Stimulated activated CD8-positive, alpha-beta memory T cell treated with anti-CD3 and anti-CD28 coated beads, Interleukin-2, amount 100 ng/mL, for 48 hours (primary cell): ENCODE results near the gene CTSA.
"Not testable (repeated sequence)": the region's sequence is repeated elsewhere in the genome, so short reads cannot be mapped to it uniquely, and the experiment has no call there.

Experiments
- DNase-seq, 2 donors: peaks; one replicate each; pipeline ENCODE4 v3.0.0-alpha.2; 2020; ENCODE audit warnings: low read depth in 2 of 2

Gene CTSA

GRCh38 chr20:45896641-45897161, 5.6 kb downstream of the CTSA start:
- no peak for DNase-seq

GRCh38 chr20:45897289-45897688, 6.2 kb downstream of the CTSA start:
- no peak for DNase-seq

GRCh38 chr20:45897692-45898091, 6.6 kb downstream of the CTSA start:
- no peak for DNase-seq

- no peak for DNase-seq
Measured at GRCh38 chr20:45898285-45898684, 7.2 kb downstream of the CTSA start.

GRCh38 chr20:45899046-45899835, 8.1 kb downstream of the CTSA start:
- DNase-seq = no peak

- not testable (repeated sequence) for DNase-seq
Measured at GRCh38 chr20:45901332-45901731, 10.2 kb downstream of the CTSA start.

GRCh38 chr20:45902199-45902701, 11.1 kb downstream of the CTSA start:
- DNase-seq = no peak

- no peak for DNase-seq
Measured at GRCh38 chr20:45904583-45905504, 13.7 kb downstream of the CTSA start.

GRCh38 chr20:45905505-45906079, 14.5 kb downstream of the CTSA start:
- no peak for DNase-seq

- DNase-seq = no peak
Measured at GRCh38 chr20:45907219-45907948, 16.2 kb downstream of the CTSA start.

GRCh38 chr20:45908084-45908483, 16.9 kb downstream of the CTSA start:
- DNase-seq = no peak

GRCh38 chr20:45909336-45909808, 18.2 kb downstream of the CTSA start:
- DNase-seq = no peak

- no peak for DNase-seq
Measured at GRCh38 chr20:45909817-45910669, 18.9 kb downstream of the CTSA start.

- peak; percentile 94 to 99 for DNase-seq
Measured at GRCh38 chr20:45910670-45911485, 19.7 kb downstream of the CTSA start.

GRCh38 chr20:45911486-45912343, 20.6 kb downstream of the CTSA start, which contains the start of gene PLTP:
PLTP (minus strand) TSS chr20:45912155; CDS start chr20:45911452, 703 bp downstream.
- DNase-seq = peak in 1 of 2 donors; percentile 22

- no peak for DNase-seq
Measured at GRCh38 chr20:45912344-45912682, 21.2 kb downstream of the CTSA start.

- DNase-seq = no peak
Measured at GRCh38 chr20:45913116-45913515, 22.0 kb downstream of the CTSA start.

GRCh38 chr20:45917790-45918141, 26.6 kb downstream of the CTSA start:
- DNase-seq = no peak
